Measurements from ENCODE around the gene TPD52L2. TPM values are rescaled to one million over a fixed set of nuclear protein-coding genes. Genes with fewer than 3 reads are reported as not detected.
A peak's percentile ranks its signal among the peaks of the same experiment; 100 is the strongest.

TPD52L2 gene
- polyA plus RNA-seq, 3 donors: 137 to 167 (median 144) TPM

DNA sequence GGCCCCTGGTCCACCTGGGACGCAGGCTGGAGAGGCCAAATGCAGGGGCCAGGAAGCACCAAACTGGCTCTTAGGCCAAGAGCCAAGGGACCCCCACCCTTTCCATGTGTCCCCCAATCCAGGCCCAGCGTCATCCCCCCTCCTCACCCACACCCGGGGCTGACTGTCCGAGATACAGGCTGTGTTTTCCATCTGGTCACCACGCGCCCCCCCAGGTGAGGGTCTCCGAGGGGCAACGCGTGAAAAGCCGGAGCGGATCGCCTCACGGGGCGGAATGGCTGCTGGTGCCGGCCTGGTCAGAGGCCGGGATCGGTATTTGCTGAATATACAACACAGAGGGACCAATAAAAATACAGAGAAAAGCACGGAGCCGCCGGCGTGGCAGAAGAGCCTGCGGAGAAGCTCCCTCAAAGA, 9.0 kb upstream of the TPD52L2 start:
- peak overlapping the region in 1 of 2 donors; percentile 3 for H3K4me3 Mint-ChIP-seq
- no peaks in the 10 kb centered on the region for H3K9me3 ChIP-seq (replicated peaks in 1 of 2; ENCODE audit: control insufficient read depth in 1 of 2, insufficient read depth in 1 of 2, low read length in 2 of 2)
- H3K36me3 Mint-ChIP-seq: peaks cover 5 to 14% of the 10 kb centered on the region in 2 donors
- H3K4me3 ChIP-seq (replicated peaks in 1 of 3; ENCODE audit: low read depth in 2 of 3, low read length in 3 of 3): no peak overlapping the region
- peak overlapping the region in 1 of 7 donors; percentile 72 for H3K27ac Mint-ChIP-seq
- no peaks in the 10 kb centered on the region for H3K9me3 Mint-ChIP-seq
- no peak for DNase-seq
- H3K4me1 ChIP-seq (ENCODE audit: control insufficient read depth in 1 of 2, insufficient read depth in 2 of 2, low read length in 2 of 2): peaks cover 64 to 69% of the 10 kb centered on the region in 2 donors
- peaks cover 0 to 12% of the 10 kb centered on the region in 2 donors for H3K27me3 ChIP-seq (ENCODE audit: control insufficient read depth in 2 of 2, insufficient read depth in 2 of 2, low read length in 2 of 2)
- TF ChIP-seq, protein P1, sequence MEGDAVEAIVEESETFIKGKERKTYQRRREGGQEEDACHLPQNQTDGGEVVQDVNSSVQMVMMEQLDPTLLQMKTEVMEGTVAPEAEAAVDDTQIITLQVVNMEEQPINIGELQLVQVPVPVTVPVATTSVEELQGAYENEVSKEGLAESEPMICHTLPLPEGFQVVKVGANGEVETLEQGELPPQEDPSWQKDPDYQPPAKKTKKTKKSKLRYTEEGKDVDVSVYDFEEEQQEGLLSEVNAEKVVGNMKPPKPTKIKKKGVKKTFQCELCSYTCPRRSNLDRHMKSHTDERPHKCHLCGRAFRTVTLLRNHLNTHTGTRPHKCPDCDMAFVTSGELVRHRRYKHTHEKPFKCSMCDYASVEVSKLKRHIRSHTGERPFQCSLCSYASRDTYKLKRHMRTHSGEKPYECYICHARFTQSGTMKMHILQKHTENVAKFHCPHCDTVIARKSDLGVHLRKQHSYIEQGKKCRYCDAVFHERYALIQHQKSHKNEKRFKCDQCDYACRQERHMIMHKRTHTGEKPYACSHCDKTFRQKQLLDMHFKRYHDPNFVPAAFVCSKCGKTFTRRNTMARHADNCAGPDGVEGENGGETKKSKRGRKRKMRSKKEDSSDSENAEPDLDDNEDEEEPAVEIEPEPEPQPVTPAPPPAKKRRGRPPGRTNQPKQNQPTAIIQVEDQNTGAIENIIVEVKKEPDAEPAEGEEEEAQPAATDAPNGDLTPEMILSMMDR (IDR thresholded peaks at IDR 0.05): no peak
- H3K79me2 ChIP-seq (ENCODE audit: insufficient read depth, low read length): peaks cover 2% of the 10 kb centered on the region
- no peak overlapping the region for H3K9ac ChIP-seq (ENCODE audit: insufficient read depth, low read length, poor library complexity, severe bottlenecking)
- H3K27ac ChIP-seq (ENCODE audit: low read depth in 1 of 2, low read length in 2 of 2): no peak overlapping the region
- H3K36me3 ChIP-seq (replicated peaks in 1 of 2; ENCODE audit: control insufficient read depth in 1 of 2, insufficient read depth in 2 of 2, low read length in 2 of 2): no peaks in the 10 kb centered on the region
- intact Hi-C loops (cut with micrococcal nuclease): loop anchor here in 1 of 2 donors (10.0 kb wide), 1 partner anchor 51 kb away; no protein-coding TSS in a partner anchor
- WGBS (ENCODE audit: insufficient coverage): 91% methylated on average over 21 of the region's 22 CpGs
- no peaks in the 10 kb centered on the region for H4K20me1 ChIP-seq (ENCODE audit: insufficient read depth, low read length)
- H3K27me3 Mint-ChIP-seq (ENCODE audit: low read depth in 3 of 3): peaks cover 15 to 60% (median 40%) of the 10 kb centered on the region in 3 donors
- no peak overlapping the region for H3K4me2 ChIP-seq (replicated peaks; ENCODE audit: extremely low read depth, low read length, poor library complexity, severe bottlenecking)
- peaks cover 60% of the 10 kb centered on the region for H3K4me1 Mint-ChIP-seq
- no peak overlapping the region for H2AFZ ChIP-seq (ENCODE audit: insufficient read depth, low read depth, low read length, poor library complexity, severe bottlenecking)

DNA sequence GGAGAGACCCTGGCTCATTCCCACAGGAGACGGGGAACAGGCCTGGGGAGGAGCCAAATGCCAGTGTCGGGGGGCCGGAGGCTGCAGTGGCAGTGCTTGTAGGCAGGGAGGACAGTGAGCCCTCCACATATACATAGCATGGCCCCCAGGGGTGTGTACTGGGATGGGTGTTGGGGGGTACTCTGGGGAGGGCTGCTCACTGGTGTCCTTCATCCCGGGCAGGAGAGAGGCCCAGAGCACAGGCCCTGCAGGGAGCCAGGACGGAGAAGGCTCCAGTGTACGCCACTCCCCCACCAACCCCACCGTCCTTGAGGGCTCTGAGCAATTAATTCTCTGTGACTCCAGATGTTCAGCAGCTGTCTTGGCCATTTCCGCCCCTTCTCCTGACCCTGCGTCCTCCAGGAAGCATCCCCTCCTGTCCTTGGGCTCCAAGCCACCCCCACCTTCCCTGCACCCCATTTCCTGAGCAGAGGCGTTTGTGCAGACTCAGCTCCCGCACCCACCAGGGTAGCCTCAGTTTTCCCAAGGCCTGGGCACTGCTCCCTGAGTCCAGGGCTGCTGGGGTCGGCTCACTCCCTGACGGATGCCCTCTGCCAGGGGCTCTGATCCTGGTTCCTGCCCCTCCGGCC, 7.2 kb upstream of the TPD52L2 start:
- Histone ChIP-seq H3K4me1 (ENCODE audit: control insufficient read depth in 1 of 2, insufficient read depth in 2 of 2, low read length in 2 of 2) (peaks cover 76 to 80% of the 10 kb centered on the region in 2 donors), H3K4me3 (replicated peaks in 1 of 3; ENCODE audit: low read depth in 2 of 3, low read length in 3 of 3) (peak overlapping the region in 1 of 3 experiments; percentile 6), H4K20me1 (ENCODE audit: insufficient read depth, low read length) (no peaks in the 10 kb centered on the region), H2AFZ (ENCODE audit: insufficient read depth, low read depth, low read length, poor library complexity, severe bottlenecking) (no peak overlapping the region), H3K79me2 (ENCODE audit: insufficient read depth, low read length) (peaks cover 16% of the 10 kb centered on the region), H3K27me3 (ENCODE audit: control insufficient read depth in 2 of 2, insufficient read depth in 2 of 2, low read length in 2 of 2) (peaks cover 0 to 12% of the 10 kb centered on the region in 2 donors), H3K27ac (ENCODE audit: low read depth in 1 of 2, low read length in 2 of 2) (no peak overlapping the region), H3K4me2 (replicated peaks; ENCODE audit: extremely low read depth, low read length, poor library complexity, severe bottlenecking) (peak overlapping the region; percentile 52), H3K9ac (ENCODE audit: insufficient read depth, low read length, poor library complexity, severe bottlenecking) (no peak overlapping the region), H3K9me3 (replicated peaks in 1 of 2; ENCODE audit: control insufficient read depth in 1 of 2, insufficient read depth in 1 of 2, low read length in 2 of 2) (no peaks in the 10 kb centered on the region), H3K36me3 (replicated peaks in 1 of 2; ENCODE audit: control insufficient read depth in 1 of 2, insufficient read depth in 2 of 2, low read length in 2 of 2) (peaks cover 5 to 10% of the 10 kb centered on the region in 2 donors)
- Mint-ChIP-seq H3K9me3 (no peaks in the 10 kb centered on the region), H3K4me3 (peak overlapping the region in 1 of 2 donors; percentile 76), H3K4me1 (peaks cover 54% of the 10 kb centered on the region), H3K27ac (peak overlapping the region in 1 of 7 donors; percentile 26), H3K36me3 (peaks cover 6 to 25% of the 10 kb centered on the region in 2 donors), H3K27me3 (ENCODE audit: low read depth in 3 of 3) (peaks cover 11 to 50% (median 30%) of the 10 kb centered on the region in 3 donors)
- intact Hi-C loops (cut with micrococcal nuclease): loop anchor here in 1 of 2 donors (10.0 kb wide), 1 partner anchor 53 kb away; no protein-coding TSS in a partner anchor
- no peak for DNase-seq
- 15% methylated on average over 9 of the region's 14 CpGs for WGBS (ENCODE audit: insufficient coverage)
- TF ChIP-seq, protein P1 (IDR thresholded peaks at IDR 0.05): no peak
